GM18519 (cell line): ENCODE results near the gene SATB2.

Experiments used
- ATAC-seq: cut with Tn5 transposase; IDR thresholded peaks from one replicate; pipeline ENCODE4 v1.9.1; 2021; ENCODE audit warnings: mild to moderate bottlenecking, moderate library complexity; ENCODE audit not compliant: unreplicated experiment, low FRiP score

SATB2 gene

GRCh38 chr2:199457147-199458008 is at the start of gene SATB2:
Gene SATB2, minus strand, starts transcription at chr2:199457939. Its CDS starts 1,902 bp downstream, at chr2:199456037.
- ATAC-seq: no peak

GRCh38 chr2:199505755-199506403 is 48.1 kb upstream of the SATB2 start:
- no peak for ATAC-seq

- ATAC-seq: no peak
These were observed 45.4 kb upstream of the SATB2 start for GRCh38 chr2:199503148-199503547.

- ATAC-seq: no peak
These were observed 41.3 kb upstream of the SATB2 start for GRCh38 chr2:199499005-199499404.

GRCh38 chr2:199495147-199495546 is 37.4 kb upstream of the SATB2 start:
- ATAC-seq: no peak

- no peak for ATAC-seq
These were observed 32.3 kb upstream of the SATB2 start for GRCh38 chr2:199490049-199490448.

GRCh38 chr2:199488772-199489400 is 31.1 kb upstream of the SATB2 start:
- ATAC-seq: peak; percentile 62

- ATAC-seq: peak; percentile 47
These were observed 28.1 kb upstream of the SATB2 start for GRCh38 chr2:199485732-199486335.

- no peak for ATAC-seq
These were observed 27.2 kb upstream of the SATB2 start for GRCh38 chr2:199484927-199485326.

GRCh38 chr2:199480966-199481365 is 23.2 kb upstream of the SATB2 start:
- ATAC-seq: no peak

GRCh38 chr2:199477277-199477834 is 19.6 kb upstream of the SATB2 start:
- ATAC-seq: no peak

- ATAC-seq: peak; percentile 55
These were observed 13.8 kb upstream of the SATB2 start for GRCh38 chr2:199471443-199472057.

- no peak for ATAC-seq
These were observed 13.1 kb upstream of the SATB2 start for GRCh38 chr2:199470672-199471442.

GRCh38 chr2:199470361-199470671 is 12.6 kb upstream of the SATB2 start:
- no peak for ATAC-seq

GRCh38 chr2:199469514-199470360 is 12.0 kb upstream of the SATB2 start:
- ATAC-seq: no peak

- ATAC-seq: no peak
These were observed 11.1 kb upstream of the SATB2 start for GRCh38 chr2:199468561-199469513.

- no peak for ATAC-seq
These were observed 9.5 kb upstream of the SATB2 start for GRCh38 chr2:199467066-199467822.
